Activated CD4-positive, alpha-beta T cell treated with anti-CD3 and anti-CD28 coated beads, Interleukin-2, amount 50 U/mL, for 4 hours (primary cell): Measurements from ENCODE around the gene CILP.
"Not testable (repeated sequence)": the region's sequence is repeated elsewhere in the genome, so short reads cannot be mapped to it uniquely, and the experiment has no call there.

Experiments
- DNase-seq, 2 experiments: peaks; one replicate each; pipeline ENCODE4 v3.0.0-alpha.2; 2020

The CILP gene

GRCh38 chr15:65210770-65211481, at the start of gene CILP:
TSS of gene CILP (minus strand) at chr15:65211473. CDS start at chr15:65209755, 1,718 bp downstream.
- no peak for DNase-seq

GRCh38 chr15:65260968-65261367, 49.7 kb upstream of the CILP start:
- no peak for DNase-seq

GRCh38 chr15:65259367-65259797, 48.1 kb upstream of the CILP start:
- DNase-seq, result no peak

GRCh38 chr15:65258375-65259262, 47.3 kb upstream of the CILP start:
- no peak for DNase-seq

DNA sequence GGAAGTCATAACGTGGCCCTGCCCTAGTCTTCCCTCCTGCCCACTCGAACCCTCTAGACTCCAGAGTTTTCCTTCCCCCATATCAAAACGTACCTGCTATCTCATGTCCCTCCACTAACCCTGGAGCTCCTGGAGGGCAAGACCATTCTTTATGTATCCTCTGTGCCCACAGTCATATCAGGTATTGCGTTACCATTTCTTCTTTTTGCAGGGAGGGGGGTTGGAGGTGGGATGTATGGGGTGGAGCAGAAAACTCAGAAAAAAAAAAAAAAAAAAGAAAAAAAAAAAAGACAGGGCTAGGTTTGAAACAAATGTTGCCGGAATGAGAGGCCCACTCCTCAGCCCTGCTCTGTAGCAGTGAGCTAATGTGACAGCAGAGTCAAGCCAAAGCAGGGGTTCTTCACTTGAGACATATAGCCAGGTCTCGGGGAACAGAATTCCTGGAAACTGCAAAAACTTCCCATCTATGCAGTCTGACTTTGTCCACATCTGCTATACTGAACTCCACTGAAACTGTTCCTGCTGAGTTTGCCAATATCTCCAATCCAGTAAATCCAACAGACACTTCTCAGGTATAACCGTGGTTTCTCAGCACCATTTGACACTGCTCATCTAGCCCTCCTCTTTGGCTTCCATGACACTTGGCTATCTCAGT, 44.3 kb upstream of the CILP start:
- DNase-seq, result no peak

DNA sequence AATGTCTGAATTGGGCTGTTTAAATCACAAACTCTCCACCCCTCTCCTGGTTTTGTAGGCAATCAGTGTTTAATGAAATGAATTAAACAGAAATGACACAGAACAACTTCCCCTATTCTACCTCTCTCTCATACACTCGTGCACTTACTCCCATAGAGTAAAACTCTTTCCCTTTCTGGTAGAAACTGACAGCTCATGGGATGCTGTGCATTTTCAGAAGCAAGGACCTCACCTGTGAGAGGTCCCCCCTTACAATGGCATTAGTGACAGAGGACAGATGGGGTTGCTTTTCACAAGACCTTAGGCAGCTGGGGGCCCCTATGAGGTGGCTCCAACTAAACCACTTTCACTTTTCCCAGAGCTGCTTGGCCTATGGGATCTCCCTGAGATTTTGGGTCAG, 43.5 kb upstream of the CILP start:
- no peak for DNase-seq

DNA sequence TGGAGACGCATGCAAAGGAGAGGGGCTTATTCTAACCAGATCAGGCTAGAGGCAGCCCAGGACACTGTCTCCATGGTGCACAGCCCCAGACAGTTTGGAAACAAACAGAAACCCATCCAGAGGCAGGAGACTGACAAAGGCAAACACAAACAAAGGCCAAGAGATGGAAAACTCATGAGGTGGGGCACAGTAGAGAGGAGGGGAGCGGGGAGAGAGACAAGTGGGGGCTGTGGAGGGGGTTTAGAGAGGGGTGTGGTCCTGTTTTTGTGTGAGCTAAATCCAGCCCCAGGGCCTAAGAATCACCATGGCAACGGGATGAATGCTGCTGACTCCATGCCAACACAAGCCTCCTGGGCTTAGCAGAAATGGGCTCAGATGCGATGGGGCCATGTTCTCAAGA, 43.1 kb upstream of the CILP start:
- DNase-seq, result no peak

DNA sequence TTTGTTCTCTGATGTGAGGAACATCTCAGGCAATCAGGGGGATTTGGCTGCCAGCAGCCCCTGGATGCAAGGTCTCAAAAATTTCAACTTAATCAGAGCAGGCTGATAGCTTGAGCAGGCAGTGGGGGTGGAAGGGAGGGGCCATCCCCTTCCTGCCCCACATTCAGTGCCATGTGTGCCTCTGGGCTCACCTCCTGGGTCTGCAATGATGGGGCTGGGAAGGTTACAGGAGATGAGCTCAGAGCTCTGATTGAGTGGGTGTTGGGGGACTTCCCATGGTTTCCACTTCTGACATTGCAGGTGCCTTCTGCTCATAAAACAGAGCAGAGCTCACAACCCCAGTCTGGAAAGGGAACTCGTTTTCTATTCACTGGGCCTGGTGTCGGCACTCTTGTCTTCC, 38.4 kb upstream of the CILP start:
- peak; percentile 38 to 44 for DNase-seq

DNA sequence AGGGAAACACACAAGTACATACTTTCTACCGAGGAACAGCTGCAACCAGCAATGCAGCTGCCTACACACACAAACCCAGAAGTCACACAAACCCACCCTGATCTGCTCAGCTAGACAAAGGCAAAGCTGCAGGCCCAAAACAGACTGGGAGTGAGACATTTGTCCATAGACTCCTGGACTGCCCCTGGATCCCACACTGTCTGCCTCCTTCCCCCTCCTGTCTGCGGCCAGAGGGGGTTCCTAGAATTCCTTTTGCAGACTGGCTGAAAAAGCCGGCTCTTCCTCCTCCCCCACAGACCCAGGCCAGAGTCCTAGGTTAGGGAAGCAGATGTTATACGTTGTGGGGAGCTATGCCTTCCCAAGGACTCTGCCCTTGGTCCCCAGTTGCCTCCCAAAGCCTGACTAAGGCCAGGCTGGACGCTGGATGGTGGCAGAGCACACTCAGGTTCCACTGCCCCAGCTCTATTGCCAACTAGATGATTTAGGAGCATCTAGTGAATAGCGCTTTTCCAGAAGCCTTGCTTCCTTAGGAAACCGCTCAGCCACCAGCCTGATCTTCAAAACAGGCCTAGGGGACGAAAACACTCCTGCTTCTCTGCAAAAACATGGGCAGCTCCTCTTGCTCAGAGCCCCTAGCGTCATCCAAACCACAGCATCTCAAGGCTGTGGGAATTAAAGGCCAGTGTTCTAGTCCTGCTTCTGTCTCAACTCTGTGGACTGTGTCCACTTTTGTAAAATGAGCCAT, 37.4 kb upstream of the CILP start:
- DNase-seq, result no peak

DNA sequence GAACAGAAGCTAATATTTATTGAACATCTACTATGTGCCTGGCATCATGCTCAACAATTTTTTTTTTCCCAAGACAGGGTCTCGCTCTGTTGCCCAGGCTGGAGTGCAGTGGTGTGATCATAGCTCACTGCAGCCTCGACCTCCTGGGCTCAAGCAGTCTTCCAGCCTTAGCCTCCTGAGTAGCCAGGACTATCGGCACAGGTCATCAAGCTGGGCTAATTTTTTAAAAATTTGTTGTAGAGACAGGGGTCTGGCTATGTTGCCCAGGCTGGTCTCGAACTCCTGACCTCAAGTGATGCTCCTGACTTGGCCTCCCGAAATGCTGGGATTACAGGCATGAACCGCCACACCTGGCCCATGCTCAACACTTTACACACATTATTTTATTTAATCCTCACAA, 35.7 kb upstream of the CILP start:
- DNase-seq, result no peak

DNA sequence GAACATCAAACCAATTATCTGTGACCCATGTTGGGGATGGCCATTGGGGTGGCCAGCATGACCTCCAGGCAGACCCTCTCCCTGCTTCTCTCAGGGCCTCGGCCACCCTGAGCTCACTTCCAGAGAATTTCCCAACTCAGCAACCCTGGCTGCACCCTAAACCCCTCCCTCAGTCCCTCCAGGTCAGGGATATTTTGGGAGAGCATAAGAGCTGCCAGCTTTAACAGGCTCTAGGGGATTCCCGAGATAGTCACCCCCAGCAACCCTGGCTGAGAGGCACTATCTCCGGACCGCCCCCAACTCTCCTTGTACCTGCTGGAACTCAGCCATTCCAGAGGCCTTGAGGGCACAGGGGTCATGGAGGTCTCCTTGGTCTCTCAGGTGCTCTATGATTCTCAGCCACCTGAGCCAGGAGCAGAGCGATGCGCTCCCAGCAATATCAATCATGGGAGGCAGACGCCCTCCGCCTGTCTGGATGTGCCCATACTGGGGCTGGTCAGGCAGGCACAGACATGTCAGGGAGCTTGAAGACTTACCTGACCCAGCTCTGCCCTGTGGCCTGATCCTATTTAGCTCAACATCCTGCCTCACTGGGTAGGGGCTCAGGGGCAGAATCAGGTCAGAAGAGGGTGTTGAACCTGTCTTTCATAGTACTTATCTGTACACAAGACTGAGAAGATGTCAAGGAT, 34.9 kb upstream of the CILP start:
- no peak for DNase-seq

- DNase-seq, result no peak
These were observed 34.0 kb upstream of the CILP start for GRCh38 chr15:65245096-65245856.

GRCh38 chr15:65244638-65245037, 33.4 kb upstream of the CILP start:
- DNase-seq, result no peak

GRCh38 chr15:65236443-65236842, 25.2 kb upstream of the CILP start:
- DNase-seq, result not testable (repeated sequence)

DNA sequence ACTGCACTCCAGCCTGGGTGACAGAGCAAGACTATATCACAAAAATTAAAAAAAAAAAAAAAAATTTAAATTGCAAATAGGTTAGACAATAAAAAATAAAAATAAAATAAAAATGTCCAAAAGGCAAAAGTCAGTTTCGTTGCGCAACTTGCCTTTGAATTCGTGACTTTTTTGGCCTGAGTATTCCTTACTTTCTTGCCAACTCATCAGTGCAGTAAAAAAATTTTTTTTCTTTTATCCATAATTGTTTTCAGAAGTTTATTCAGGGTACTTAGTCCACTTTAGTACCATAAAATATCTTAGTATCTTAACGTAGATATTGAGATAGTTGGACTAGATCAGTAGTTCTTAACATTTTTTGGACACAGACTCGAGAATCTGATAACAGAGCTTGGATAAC, 22.4 kb upstream of the CILP start:
- DNase-seq, result no peak

GRCh38 chr15:65232520-65232919, 21.2 kb upstream of the CILP start:
- no peak for DNase-seq

DNA sequence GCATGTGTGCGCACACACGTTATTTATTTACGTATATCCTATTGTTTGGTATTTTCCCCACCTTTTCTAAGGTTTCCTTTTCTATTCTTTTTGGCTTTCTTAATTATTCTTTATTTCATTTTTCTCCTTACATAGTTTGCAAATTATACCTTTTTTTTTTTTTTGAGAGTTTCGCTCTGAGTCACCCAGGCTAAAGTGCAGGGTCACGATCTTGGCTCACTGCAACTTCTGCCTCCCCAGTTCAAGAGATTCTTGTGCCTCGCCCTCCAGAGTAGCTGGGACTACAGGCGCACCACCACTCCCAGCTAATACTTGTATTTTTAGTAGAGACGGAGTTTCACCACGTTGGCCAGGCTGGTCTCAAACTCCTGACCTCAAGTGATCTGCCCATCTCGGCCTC, 20.0 kb upstream of the CILP start:
- DNase-seq, result no peak

DNA sequence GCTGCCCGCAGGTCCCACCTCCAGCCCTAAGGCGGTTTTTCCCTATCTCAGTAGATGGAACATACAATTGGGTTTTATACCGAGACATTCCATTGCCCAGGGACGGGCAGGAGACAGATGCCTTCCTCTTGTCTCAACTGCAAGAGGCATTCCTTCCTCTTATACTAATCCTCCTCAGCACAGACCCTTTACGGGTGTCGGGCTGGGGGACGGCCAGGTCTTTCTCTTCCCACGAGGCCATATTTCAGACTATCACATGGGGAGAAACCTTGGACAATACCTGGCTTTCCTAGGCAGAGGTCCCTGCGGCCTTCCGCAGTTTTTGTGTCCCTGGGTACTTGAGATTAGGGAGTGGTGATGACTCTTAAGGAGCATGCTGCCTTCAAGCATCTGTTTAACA, 15.6 kb upstream of the CILP start:
- DNase-seq, result not testable (repeated sequence)

DNA sequence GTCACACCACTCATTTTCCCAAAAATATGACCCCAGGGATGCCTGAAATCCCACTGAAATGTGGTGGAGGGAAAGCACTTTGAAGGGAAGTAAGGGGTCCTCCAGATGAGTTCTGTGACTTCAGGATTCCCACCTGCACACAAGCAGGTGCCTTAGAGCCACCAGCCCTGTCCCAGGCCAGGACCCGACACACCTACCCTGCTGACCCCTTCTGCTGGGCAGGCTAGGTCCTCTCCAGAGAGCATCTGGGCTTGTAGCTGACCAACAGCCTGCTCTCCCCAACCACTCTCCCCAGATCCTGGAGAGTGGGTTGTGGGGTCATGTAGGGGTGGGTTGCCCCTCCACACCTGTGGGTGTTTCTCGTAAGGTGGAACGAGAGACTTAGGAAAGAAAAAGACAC, 14.9 kb upstream of the CILP start:
- no peak for DNase-seq

- no peak for DNase-seq
These were observed 12.7 kb upstream of the CILP start for GRCh38 chr15:65223996-65224395.

DNA sequence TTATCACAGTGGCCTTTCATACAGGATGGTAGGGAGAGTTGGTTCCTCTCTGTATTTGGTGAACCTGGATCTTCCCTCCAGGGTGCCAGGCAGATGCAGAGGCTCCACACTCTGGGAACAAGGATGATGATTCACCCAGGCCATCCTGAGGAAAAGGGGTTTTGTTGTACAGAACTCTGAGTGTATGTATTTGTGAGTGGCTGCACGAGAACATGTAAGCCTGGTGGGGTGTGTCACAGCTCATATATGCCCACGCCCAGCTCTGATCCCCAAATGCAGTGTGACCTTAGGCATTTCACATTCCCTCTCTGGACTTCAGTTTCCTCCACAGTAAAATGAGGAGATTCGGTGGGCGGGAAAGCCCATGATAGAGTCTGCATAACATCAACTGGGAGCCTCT, 11.6 kb upstream of the CILP start:
- no peak for DNase-seq

- DNase-seq, result no peak
These were observed 10.4 kb upstream of the CILP start for GRCh38 chr15:65221697-65222096.
